Thyroid gland (tissue), 4 donors: ENCODE measurements around the gene NAP1L4. TPM values are rescaled to one million over a fixed set of nuclear protein-coding genes. Genes with fewer than 3 reads are reported as not detected.

Experiments
- DNase-seq, 2 donors: peaks; one replicate each; pipeline ENCODE4 v3.0.0-alpha.2; 2019
- H3K27ac ChIP-seq, 3 donors: fragments of 200-600 bp; sonication (generic); 1 replicate in 2 of 3; 2 replicates in 1 of 3; pipeline ENCODE4 v1.5.1; 2016 to 2019; ENCODE audit warnings: mild to moderate bottlenecking in 1 of 3, moderate library complexity in 1 of 3
- H3K27me3 ChIP-seq: fragments of 200-600 bp; sonication (generic); one replicate; pipeline ENCODE4 v1.5.1; 2019
- H3K36me3 ChIP-seq, 2 donors: fragments of 200-600 bp; sonication (generic); one replicate each; pipeline ENCODE4 v1.5.1; 2016 to 2019
- H3K4me1 ChIP-seq, 2 donors: fragments of 200-600 bp; sonication (generic); one replicate each; pipeline ENCODE4 v1.5.1; 2017 to 2019
- H3K4me3 ChIP-seq, 3 donors: fragments of 200-600 bp; sonication (generic); replicated peaks in 1 of 3; 1 replicate in 2 of 3; 2 replicates in 1 of 3; pipeline ENCODE4 v1.5.1; 2016; ENCODE audit warnings: mild to moderate bottlenecking in 1 of 3
- H3K9me3 ChIP-seq: fragments of 200-600 bp; sonication (generic); one replicate; pipeline ENCODE4 v1.5.1; 2017
- POLR2A ChIP-seq, 2 donors: fragments of 450-650 bp; IDR thresholded peaks; one replicate each; pipeline ENCODE4 v1.6.1; 2017; ENCODE audit warnings: antibody characterized with exemption in 2 of 2, mild to moderate bottlenecking in 2 of 2, moderate library complexity in 1 of 2
- WGBS, 2 donors: methylation state at CpG; one replicate each; pipeline ENCODE4 v1.1.5; 2017; 5-methylcytosine and 5-hydroxymethylcytosine counted together
- intact Hi-C: fragments of 100-400 bp; cut with DNase I; formaldehyde crosslinking; loops from one replicate; pipeline ENCODE4 v1.15.1; 2023
- total RNA-seq, 4 donors: library from RNA; depleted of rRNA; stranded (reverse); fragments of >200 nt; gene quantifications; one replicate each; pipeline ENCODE4 v1.2.3, GENCODE V29; 2016
- TF ChIP-seq, protein P1 (sequence below), 6 experiments: fragments of 200-600 bp in 3 of 6; fragments of 450-650 bp in 3 of 6; sonication (generic) in 3 of 6; IDR thresholded peaks; one replicate each; pipeline ENCODE4 v1.5.1; 2016 to 2019; ENCODE audit warnings: antibody characterized with exemption in 6 of 6, mild to moderate bottlenecking in 2 of 6, inconsistent platforms in 1 of 6, moderate library complexity in 1 of 6

Gene NAP1L4
- total RNA-seq, 4 donors from 2014 or later: 104 to 117 (median 108) TPM

DNA sequence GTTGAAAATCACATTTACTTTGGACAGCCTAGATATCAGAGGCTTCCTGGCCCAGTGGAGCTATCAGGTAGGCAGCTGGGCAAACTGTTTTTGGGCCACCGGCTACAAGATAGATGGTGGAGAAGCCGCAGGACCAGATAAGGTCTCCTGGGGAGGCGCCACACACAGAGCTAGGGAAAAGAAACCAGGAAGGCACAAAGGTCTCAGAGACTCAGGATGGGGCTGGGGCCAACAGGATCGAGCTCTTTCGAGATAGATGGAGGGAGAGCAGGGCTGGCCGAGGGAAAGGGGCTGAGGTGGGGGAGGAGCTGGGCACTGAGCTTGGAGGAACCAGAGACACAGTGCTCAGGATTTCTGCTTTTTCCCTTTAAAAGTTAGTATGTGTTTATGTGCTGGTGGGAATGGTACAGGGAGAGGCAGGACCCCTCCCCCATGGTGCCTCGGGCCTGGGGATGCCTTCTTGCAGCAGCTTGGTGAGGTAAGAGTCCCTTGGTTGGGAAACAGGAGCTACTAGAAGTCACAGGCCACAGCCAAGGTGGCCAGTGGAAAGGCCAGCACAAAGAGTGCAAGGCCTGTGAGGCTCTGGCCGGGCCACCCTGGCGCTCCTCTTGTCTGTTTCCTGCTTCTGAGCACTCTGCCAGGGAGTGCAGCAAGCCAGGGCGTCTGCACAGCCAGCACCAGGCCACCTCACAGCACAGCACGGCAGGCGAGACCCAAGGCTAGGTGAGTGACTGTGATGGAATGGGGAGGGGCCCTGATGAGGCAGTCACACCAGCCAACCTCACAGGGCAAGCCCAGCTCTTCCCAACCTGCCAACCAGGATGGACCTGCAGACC lies 11.5 kb upstream of the NAP1L4 start:
- Histone ChIP-seq H3K27ac (peak overlapping the region; percentile 83 to 94 (median 92)), H3K9me3 (no peaks in the 10 kb centered on the region), H3K4me1 (peaks cover 46 to 70% of the 10 kb centered on the region in 2 donors), H3K36me3 (peaks cover 5 to 8% of the 10 kb centered on the region in 2 donors), H3K27me3 (no peaks in the 10 kb centered on the region), H3K4me3 (no peak overlapping the region)
- TF ChIP-seq, protein P1, sequence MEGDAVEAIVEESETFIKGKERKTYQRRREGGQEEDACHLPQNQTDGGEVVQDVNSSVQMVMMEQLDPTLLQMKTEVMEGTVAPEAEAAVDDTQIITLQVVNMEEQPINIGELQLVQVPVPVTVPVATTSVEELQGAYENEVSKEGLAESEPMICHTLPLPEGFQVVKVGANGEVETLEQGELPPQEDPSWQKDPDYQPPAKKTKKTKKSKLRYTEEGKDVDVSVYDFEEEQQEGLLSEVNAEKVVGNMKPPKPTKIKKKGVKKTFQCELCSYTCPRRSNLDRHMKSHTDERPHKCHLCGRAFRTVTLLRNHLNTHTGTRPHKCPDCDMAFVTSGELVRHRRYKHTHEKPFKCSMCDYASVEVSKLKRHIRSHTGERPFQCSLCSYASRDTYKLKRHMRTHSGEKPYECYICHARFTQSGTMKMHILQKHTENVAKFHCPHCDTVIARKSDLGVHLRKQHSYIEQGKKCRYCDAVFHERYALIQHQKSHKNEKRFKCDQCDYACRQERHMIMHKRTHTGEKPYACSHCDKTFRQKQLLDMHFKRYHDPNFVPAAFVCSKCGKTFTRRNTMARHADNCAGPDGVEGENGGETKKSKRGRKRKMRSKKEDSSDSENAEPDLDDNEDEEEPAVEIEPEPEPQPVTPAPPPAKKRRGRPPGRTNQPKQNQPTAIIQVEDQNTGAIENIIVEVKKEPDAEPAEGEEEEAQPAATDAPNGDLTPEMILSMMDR (IDR thresholded peaks at IDR 0.05): no peak
- TF ChIP-seq POLR2A (IDR thresholded peaks at IDR 0.05): no peak
- intact Hi-C loops: no loop called here
- no peak for DNase-seq
- 82 to 93% methylated on average over 12 of the region's 12 CpGs for WGBS, 2 donors

DNA sequence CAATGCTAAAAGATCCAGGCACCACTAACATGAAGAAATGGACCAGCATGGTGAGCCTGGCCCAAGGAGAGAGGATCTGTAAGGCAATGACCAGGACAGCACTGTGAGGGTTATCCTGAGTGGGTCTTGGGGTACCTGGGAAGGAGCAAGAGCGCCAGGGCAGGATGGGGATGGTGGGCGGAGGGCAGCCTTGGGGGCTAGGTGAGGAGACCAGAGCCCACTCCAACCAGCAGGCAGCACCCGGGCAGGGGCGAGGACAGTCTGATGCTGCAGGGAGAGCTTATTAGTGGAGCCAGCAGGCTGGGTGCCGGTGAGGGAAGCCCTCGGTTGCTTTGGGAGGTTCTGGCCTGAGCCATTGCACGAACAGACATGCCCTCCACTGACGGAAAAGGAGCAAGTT lies 10.7 kb upstream of the NAP1L4 start:
- Histone ChIP-seq H3K4me1 (peaks cover 46 to 70% of the 10 kb centered on the region in 2 donors), H3K4me3 (no peak overlapping the region), H3K27ac (peak overlapping the region in 2 of 3 donors; percentile 92 to 94), H3K27me3 (no peaks in the 10 kb centered on the region), H3K9me3 (no peaks in the 10 kb centered on the region), H3K36me3 (peaks cover 5 to 8% of the 10 kb centered on the region in 2 donors)
- WGBS, 2 donors: 88 to 90% methylated on average over 8 of the region's 8 CpGs
- intact Hi-C loops: no loop called here
- TF ChIP-seq POLR2A (IDR thresholded peaks at IDR 0.05): no peak
- TF ChIP-seq, protein P1 (IDR thresholded peaks at IDR 0.05): no peak
- no peak for DNase-seq

- H3K27ac ChIP-seq: peak overlapping the region; percentile 92 to 98 (median 94)
- WGBS, 2 donors: 91 to 94% methylated on average over 6 to 8 of the region's 8 CpGs
Measured at GRCh38 chr11:3002351-3002861, 10.3 kb upstream of the NAP1L4 start.

DNA sequence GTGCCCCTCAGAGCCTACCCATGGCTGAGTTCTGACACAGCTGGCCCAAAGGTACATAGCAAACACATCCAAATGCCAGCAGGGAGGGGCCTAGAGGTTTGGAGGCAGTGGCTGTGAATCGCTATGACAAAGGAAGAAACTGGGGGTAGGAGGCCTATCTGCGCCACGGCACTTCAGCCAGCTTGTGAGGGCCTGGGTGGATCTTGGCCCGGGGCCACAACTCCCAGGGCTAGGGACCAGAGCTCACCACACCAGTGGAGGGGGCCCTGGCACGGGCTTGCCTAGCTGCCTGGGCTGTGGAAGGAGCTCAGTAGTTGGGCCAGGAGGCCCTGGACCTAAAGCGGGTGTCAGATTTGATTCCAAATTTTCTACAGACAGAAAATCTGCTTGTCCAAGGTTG lies 9.4 kb upstream of the NAP1L4 start:
- Histone ChIP-seq H3K36me3 (peaks cover 5 to 8% of the 10 kb centered on the region in 2 donors), H3K4me3 (no peak overlapping the region), H3K27me3 (no peaks in the 10 kb centered on the region), H3K27ac (peak overlapping the region; percentile 92 to 98 (median 94)), H3K4me1 (peaks cover 46 to 60% of the 10 kb centered on the region in 2 donors), H3K9me3 (no peaks in the 10 kb centered on the region)
- 29 to 58% methylated on average over 5 to 6 of the region's 6 CpGs for WGBS, 2 donors
- DNase-seq: peak; percentile 97 to 98
- TF ChIP-seq, protein P1 (IDR thresholded peaks at IDR 0.05): no peak
- peak in 1 of 2 donors; percentile 28 for TF ChIP-seq POLR2A (IDR thresholded peaks at IDR 0.05)
- intact Hi-C loops: no loop called here

More at GRCh38 chr11:3002351-3002861, 10.3 kb upstream of the NAP1L4 start:
- no peaks in the 10 kb centered on the region for H3K9me3 ChIP-seq
- DNase-seq: no peak
- H3K36me3 ChIP-seq: peaks cover 5 to 8% of the 10 kb centered on the region in 2 donors
- intact Hi-C loops: no loop called here
- peaks cover 46 to 69% of the 10 kb centered on the region in 2 donors for H3K4me1 ChIP-seq
- H3K4me3 ChIP-seq: no peak overlapping the region
- no peak for TF ChIP-seq POLR2A (IDR thresholded peaks at IDR 0.05)
- TF ChIP-seq, protein P1 (IDR thresholded peaks at IDR 0.05): no peak
- H3K27me3 ChIP-seq: no peaks in the 10 kb centered on the region
